Endodermal cell (in vitro differentiated cells): ENCODE data around the gene AP4E1. TPM values are rescaled to one million over a fixed set of nuclear protein-coding genes. Genes with fewer than 3 reads are reported as not detected.
"Not testable (repeated sequence)": the region's sequence is repeated elsewhere in the genome, so short reads cannot be mapped to it uniquely, and the experiment has no call there.

Source experiments
- DNase-seq: peaks from one replicate; pipeline ENCODE4 v3.0.0-alpha.2; 2017
- H3K27ac ChIP-seq: 2 replicates; pipeline ENCODE4 v1.5.1; 2013; ENCODE audit warnings: mild to moderate bottlenecking, low read depth, low read length, moderate library complexity
- H3K27me3 ChIP-seq: 2 replicates; pipeline ENCODE4 v1.6.1; 2013; ENCODE audit warnings: mild to moderate bottlenecking, low read length, moderate library complexity; ENCODE audit not compliant: insufficient read depth, control insufficient read depth, poor library complexity, severe bottlenecking
- H3K36me3 ChIP-seq: 2 replicates; pipeline ENCODE4 v1.7.0; 2013; ENCODE audit warnings: mild to moderate bottlenecking, low read length, moderate library complexity; ENCODE audit not compliant: control insufficient read depth, insufficient read depth
- H3K4me1 ChIP-seq: one replicate; pipeline ENCODE4 v1.7.0; 2013; ENCODE audit warnings: low read length; ENCODE audit not compliant: control insufficient read depth, insufficient read depth
- H3K4me3 ChIP-seq: 2 replicates; pipeline ENCODE4 v1.5.1; 2013; ENCODE audit warnings: mild to moderate bottlenecking, low read length, moderate library complexity
- H3K9ac ChIP-seq: 2 replicates; pipeline ENCODE4 v1.6.1; 2013; ENCODE audit warnings: mild to moderate bottlenecking, low read length, moderate library complexity; ENCODE audit not compliant: poor library complexity, severe bottlenecking; ENCODE audit errors: extremely low read depth
- H3K9me3 ChIP-seq: 2 replicates; pipeline ENCODE4 v1.6.1; 2013; ENCODE audit warnings: mild to moderate bottlenecking, low read length, moderate library complexity; ENCODE audit not compliant: control insufficient read depth
- H3K27ac Mint-ChIP-seq: 2 replicates; pipeline ENCODE4 v1.8.0; 2020; ENCODE audit warnings: mixed read lengths
- H3K27me3 Mint-ChIP-seq: 2 replicates; pipeline ENCODE4 v1.8.0; 2021; ENCODE audit warnings: mild to moderate bottlenecking, mixed read lengths; ENCODE audit not compliant: insufficient read depth
- H3K36me3 Mint-ChIP-seq: 2 replicates; pipeline ENCODE4 v1.8.0; 2020; ENCODE audit warnings: low read depth, mixed read lengths
- H3K4me1 Mint-ChIP-seq: 2 replicates; pipeline ENCODE4 v1.8.0; 2020; ENCODE audit warnings: mixed read lengths
- H3K4me3 Mint-ChIP-seq: 2 replicates; pipeline ENCODE4 v1.8.0; 2020; ENCODE audit warnings: mild to moderate bottlenecking, moderate library complexity, mixed read lengths
- H3K9me3 Mint-ChIP-seq: 2 replicates; pipeline ENCODE4 v1.8.0; 2020; ENCODE audit warnings: mild to moderate bottlenecking, mixed read lengths
- WGBS, 2 experiments: methylation state at CpG; one replicate each; pipeline versions ENCODE4 v1.1.5 to v1.1.7; 2013; ENCODE audit warnings: missing lambda C conversion rate in 2 of 2, mixed read lengths in 1 of 2; ENCODE audit not compliant: insufficient coverage in 1 of 2, insufficient read length in 1 of 2; 5-methylcytosine and 5-hydroxymethylcytosine counted together
- total RNA-seq, 2 donors: library from RNA; stranded (reverse); fragmentation: NEBNext Ultra II Directional in 1 of 2; extraction: Animal tissue kit (Norgen Biotek cat#: 25700) in 1 of 2; gene quantifications; 2 replicates in 1 of 2; 3 replicates in 1 of 2; pipeline ENCODE4 v1.2.1, GENCODE V29; 2021
- TF ChIP-seq, protein P1 (sequence below): fragments of 200-600 bp; sonication (generic); conservative IDR thresholded peaks from 2 replicates; pipeline ENCODE4 v1.5.0; 2021; ENCODE audit warnings: antibody characterized with exemption, mild to moderate bottlenecking

Gene AP4E1
- total RNA-seq, 2 donors from 2014 or later, result 7.8 to 12.5 TPM

DNA sequence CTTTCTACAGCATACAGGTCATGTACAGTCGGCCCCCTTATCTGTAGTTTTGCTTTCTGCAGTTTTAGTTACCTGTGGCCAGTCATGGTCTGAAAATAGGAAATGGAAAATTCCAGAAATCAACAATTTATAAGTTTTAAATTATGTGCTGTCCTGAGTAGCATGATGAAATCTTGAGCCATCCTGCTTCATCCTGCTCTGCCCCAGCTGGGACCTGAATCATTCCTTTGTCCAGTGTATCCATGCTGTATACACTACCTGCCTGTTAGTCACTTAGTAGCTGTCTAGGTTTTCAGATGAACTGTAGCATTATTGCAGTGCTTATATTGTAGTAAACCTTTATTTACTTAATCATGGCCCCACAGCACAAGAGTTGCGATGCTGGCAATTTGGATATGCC, 44.8 kb downstream of the AP4E1 start:
- no peaks in the 10 kb centered on the region for H3K27me3 ChIP-seq
- H3K9me3 ChIP-seq, result peaks cover 37% of the 10 kb centered on the region
- Mint-ChIP-seq H3K27me3 (no peaks in the 10 kb centered on the region), H3K4me3 (no peak overlapping the region), H3K36me3 (peaks cover 69% of the 10 kb centered on the region), H3K9me3 (peaks cover 10% of the 10 kb centered on the region), H3K4me1 (no peaks in the 10 kb centered on the region), H3K27ac (no peak overlapping the region)
- no peak overlapping the region for H3K27ac ChIP-seq
- H3K4me1 ChIP-seq, result no peaks in the 10 kb centered on the region
- TF ChIP-seq, protein P1, sequence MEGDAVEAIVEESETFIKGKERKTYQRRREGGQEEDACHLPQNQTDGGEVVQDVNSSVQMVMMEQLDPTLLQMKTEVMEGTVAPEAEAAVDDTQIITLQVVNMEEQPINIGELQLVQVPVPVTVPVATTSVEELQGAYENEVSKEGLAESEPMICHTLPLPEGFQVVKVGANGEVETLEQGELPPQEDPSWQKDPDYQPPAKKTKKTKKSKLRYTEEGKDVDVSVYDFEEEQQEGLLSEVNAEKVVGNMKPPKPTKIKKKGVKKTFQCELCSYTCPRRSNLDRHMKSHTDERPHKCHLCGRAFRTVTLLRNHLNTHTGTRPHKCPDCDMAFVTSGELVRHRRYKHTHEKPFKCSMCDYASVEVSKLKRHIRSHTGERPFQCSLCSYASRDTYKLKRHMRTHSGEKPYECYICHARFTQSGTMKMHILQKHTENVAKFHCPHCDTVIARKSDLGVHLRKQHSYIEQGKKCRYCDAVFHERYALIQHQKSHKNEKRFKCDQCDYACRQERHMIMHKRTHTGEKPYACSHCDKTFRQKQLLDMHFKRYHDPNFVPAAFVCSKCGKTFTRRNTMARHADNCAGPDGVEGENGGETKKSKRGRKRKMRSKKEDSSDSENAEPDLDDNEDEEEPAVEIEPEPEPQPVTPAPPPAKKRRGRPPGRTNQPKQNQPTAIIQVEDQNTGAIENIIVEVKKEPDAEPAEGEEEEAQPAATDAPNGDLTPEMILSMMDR, result no peak
- peaks cover 69% of the 10 kb centered on the region for H3K36me3 ChIP-seq
- 82 to 83% methylated on average over 1 to 2 of the region's 2 CpGs for WGBS, 2 experiments
- H3K4me3 ChIP-seq, result no peak overlapping the region
- H3K9ac ChIP-seq, result no peak overlapping the region
- no peak for DNase-seq

DNA sequence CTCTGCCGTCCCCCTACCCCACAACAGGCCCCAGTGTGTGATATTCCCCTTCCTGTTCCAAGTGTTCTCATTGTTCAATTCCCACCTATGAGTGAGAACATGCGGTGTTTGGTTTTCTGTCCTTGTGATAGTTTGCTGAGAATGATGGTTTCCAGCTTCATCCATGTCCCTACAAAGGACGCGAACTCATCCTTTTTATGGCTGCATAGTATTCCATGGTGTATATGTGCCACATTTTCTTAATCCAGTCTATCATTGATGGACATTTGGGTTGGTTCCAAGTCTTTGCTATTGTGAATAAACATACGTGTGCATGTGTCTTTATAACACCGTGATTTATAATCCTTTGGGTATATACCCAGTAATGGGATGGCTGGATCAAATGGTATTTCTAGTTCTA, 46.4 kb downstream of the AP4E1 start:
- not testable (repeated sequence) for H3K9ac ChIP-seq, H3K27me3 ChIP-seq, H3K27ac Mint-ChIP-seq, H3K4me3 Mint-ChIP-seq, DNase-seq, H3K27ac ChIP-seq, H3K4me1 ChIP-seq, H3K9me3 Mint-ChIP-seq, H3K27me3 Mint-ChIP-seq, H3K4me3 ChIP-seq, H3K4me1 Mint-ChIP-seq
- H3K36me3 Mint-ChIP-seq, result peaks cover 76% of the 10 kb centered on the region
- H3K36me3 ChIP-seq, result peaks cover 78% of the 10 kb centered on the region
- peaks cover 37% of the 10 kb centered on the region for H3K9me3 ChIP-seq
- 95 to 99% methylated on average over 2 to 3 of the region's 6 CpGs for WGBS, 2 experiments

DNA sequence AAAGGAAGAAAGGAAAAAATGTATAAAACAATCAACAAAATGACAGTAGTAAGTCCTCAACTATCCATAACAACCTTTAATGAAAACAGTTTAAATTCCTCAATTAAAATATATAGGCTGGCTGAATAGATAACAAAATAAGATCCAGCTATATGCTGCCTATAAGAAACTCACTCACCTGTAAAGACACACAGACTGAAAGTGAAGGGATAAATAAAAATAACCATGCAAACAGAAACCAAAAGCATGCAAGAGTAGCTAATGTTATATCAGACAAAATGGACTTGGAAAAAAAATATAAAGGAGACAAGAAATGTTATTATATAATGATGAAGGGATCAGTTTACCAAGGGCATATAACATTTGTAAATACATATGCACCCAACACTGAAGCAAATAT, 51.2 kb downstream of the AP4E1 start:
- Histone ChIP-seq H3K9ac (no peak overlapping the region), H3K4me3 (no peak overlapping the region), H3K4me1 (no peaks in the 10 kb centered on the region), H3K27ac (no peak overlapping the region), H3K9me3 (peaks cover 61% of the 10 kb centered on the region), H3K36me3 (peaks cover 79% of the 10 kb centered on the region), H3K27me3 (no peaks in the 10 kb centered on the region)
- peaks cover 20% of the 10 kb centered on the region for H3K9me3 Mint-ChIP-seq
- no peak for DNase-seq
- no peak overlapping the region for H3K27ac Mint-ChIP-seq
- H3K27me3 Mint-ChIP-seq, result no peaks in the 10 kb centered on the region
- TF ChIP-seq, protein P1, result no peak
- H3K4me3 Mint-ChIP-seq, result no peak overlapping the region
- H3K4me1 Mint-ChIP-seq, result no peaks in the 10 kb centered on the region
- peaks cover 74% of the 10 kb centered on the region for H3K36me3 Mint-ChIP-seq

DNA sequence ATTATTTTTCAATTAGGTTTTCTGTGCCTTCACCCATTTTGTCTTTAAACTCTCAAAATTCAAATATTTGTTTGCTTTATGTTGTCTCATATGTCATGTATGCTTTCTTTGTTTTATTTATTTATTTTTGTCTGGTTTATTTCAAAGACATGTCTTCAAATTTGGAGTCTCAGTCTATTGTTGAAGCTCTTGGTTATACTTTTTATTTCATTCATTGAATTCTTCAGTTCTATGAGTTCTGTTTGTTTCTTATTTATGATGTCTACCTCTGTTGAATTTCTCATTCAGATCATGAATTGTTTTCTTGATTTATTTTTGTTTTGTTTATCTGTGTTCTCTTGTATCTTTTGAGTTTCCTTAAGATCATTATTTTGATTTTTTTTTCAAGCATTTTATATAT, 55.6 kb downstream of the AP4E1 start:
- Mint-ChIP-seq H3K4me3 (no peak overlapping the region), H3K4me1 (no peaks in the 10 kb centered on the region), H3K9me3 (peaks cover 20% of the 10 kb centered on the region), H3K27ac (no peak overlapping the region), H3K27me3 (no peaks in the 10 kb centered on the region), H3K36me3 (peaks cover 68% of the 10 kb centered on the region)
- Histone ChIP-seq H3K4me1 (no peaks in the 10 kb centered on the region), H3K4me3 (no peak overlapping the region), H3K9me3 (peaks cover 42% of the 10 kb centered on the region), H3K27ac (no peak overlapping the region), H3K36me3 (peaks cover 48% of the 10 kb centered on the region), H3K9ac (no peak overlapping the region), H3K27me3 (no peaks in the 10 kb centered on the region)
- DNase-seq, result no peak
- TF ChIP-seq, protein P1, result no peak
